Esophagus muscularis mucosa (tissue), 3 donors: ENCODE data around the gene TUBA1A.

Source experiments
- CTCF ChIP-seq, 3 experiments: fragments of 200-600 bp in 2 of 3; fragments of 450-650 bp in 1 of 3; sonication (generic) in 2 of 3; IDR thresholded peaks; one replicate each; pipeline ENCODE4 v1.5.1; 2017 to 2019; ENCODE audit warnings: antibody characterized with exemption in 3 of 3, mild to moderate bottlenecking in 2 of 3, moderate library complexity in 1 of 3
- POLR2A ChIP-seq: fragments of 450-650 bp; IDR thresholded peaks from one replicate; pipeline ENCODE4 v1.6.1; 2017; ENCODE audit warnings: antibody characterized with exemption, moderate library complexity, mild to moderate bottlenecking, low read depth

GRCh38 chr12:49138587-49138986 lies 50.3 kb downstream of the TUBA1A start:
- TF ChIP-seq CTCF (IDR thresholded peaks at IDR 0.05) (no peak), POLR2A (no peak)
